Upper lobe of right lung (tissue), 1 donor: ENCODE data around the gene SLC10A1. TPM values are rescaled to one million over a fixed set of nuclear protein-coding genes. Genes with fewer than 3 reads are reported as not detected.

Experiments
- ATAC-seq: fragments of 200-7000 bp; cut with Tn5 transposase; one replicate; pipeline ENCODE4 v1.9.1; 2020; ENCODE audit warnings: mild to moderate bottlenecking, moderate library complexity
- DNase-seq: peaks from one replicate; pipeline ENCODE4 v3.0.0-alpha.2; 2020
- H3K27ac ChIP-seq: fragments of 200-600 bp; one replicate; pipeline ENCODE4 v1.8.0; 2022
- H3K27me3 ChIP-seq: fragments of 200-600 bp; one replicate; pipeline ENCODE4 v1.8.0; 2022; ENCODE audit warnings: mild to moderate bottlenecking
- H3K36me3 ChIP-seq: fragments of 200-600 bp; one replicate; pipeline ENCODE4 v1.8.0; 2022
- H3K4me1 ChIP-seq: fragments of 200-600 bp; one replicate; pipeline ENCODE4 v1.8.0; 2022
- H3K4me3 ChIP-seq: fragments of 200-600 bp; one replicate; pipeline ENCODE4 v1.8.0; 2022; ENCODE audit warnings: mild to moderate bottlenecking
- H3K9me3 ChIP-seq: fragments of 200-600 bp; one replicate; pipeline ENCODE4 v1.8.0; 2022
- CTCF ChIP-seq: fragments of 200-600 bp; IDR thresholded peaks from one replicate; pipeline ENCODE4 v1.8.0; 2022; ENCODE audit warnings: antibody characterized with exemption
- intact Hi-C: fragments of 100-400 bp; cut with DNase I; formaldehyde crosslinking; loops from one replicate; pipeline ENCODE4 v1.11.0; 2022
- total RNA-seq: library from RNA; stranded (reverse); fragmentation: NEBNext Ultra II Directional; extraction: Animal tissue kit (Norgen Biotek cat#: 25700); gene quantifications from one replicate; pipeline ENCODE4 v1.2.1, GENCODE V29; 2021
- donor health status: DM: no; HTN: yes; CAD: no; lungs with severe emphysema.

The SLC10A1 gene
- total RNA-seq, 1 donor from 2014 or later, result not detected

GRCh38 chr14:69773571-69774276 is 23.3 kb downstream of the SLC10A1 start:
- no peaks in the 10 kb centered on the region for H3K9me3 ChIP-seq
- no peak overlapping the region for H3K4me3 ChIP-seq
- H3K36me3 ChIP-seq, result peaks cover 97% of the 10 kb centered on the region
- H3K27me3 ChIP-seq, result no peaks in the 10 kb centered on the region
- ATAC-seq, result no peak
- H3K4me1 ChIP-seq, result peaks cover 31% of the 10 kb centered on the region
- no peak for TF ChIP-seq CTCF
- intact Hi-C loops, result no loop called here
- DNase-seq, result no peak
- H3K27ac ChIP-seq, result no peak overlapping the region

GRCh38 chr14:69772082-69773017 is 24.7 kb downstream of the SLC10A1 start:
- intact Hi-C loops, result no loop called here
- DNase-seq (no peak), ATAC-seq (no peak)
- Histone ChIP-seq H3K4me1 (peaks cover 39% of the 10 kb centered on the region), H3K9me3 (no peaks in the 10 kb centered on the region), H3K4me3 (no peak overlapping the region), H3K36me3 (peaks cover 94% of the 10 kb centered on the region), H3K27ac (no peak overlapping the region), H3K27me3 (no peaks in the 10 kb centered on the region)
- TF ChIP-seq CTCF, result no peak

- H3K27ac ChIP-seq, result no peak overlapping the region
- TF ChIP-seq CTCF, result no peak
- H3K9me3 ChIP-seq, result no peaks in the 10 kb centered on the region
- no peak overlapping the region for H3K4me3 ChIP-seq
- H3K36me3 ChIP-seq, result peaks cover 83% of the 10 kb centered on the region
- DNase-seq, result no peak
- ATAC-seq, result no peak
- no peaks in the 10 kb centered on the region for H3K27me3 ChIP-seq
- intact Hi-C loops, result no loop called here
- H3K4me1 ChIP-seq, result peaks cover 43% of the 10 kb centered on the region
Observed at GRCh38 chr14:69771136-69771535, 25.9 kb downstream of the SLC10A1 start.

GRCh38 chr14:69770559-69770958 is 26.5 kb downstream of the SLC10A1 start:
- no peak for TF ChIP-seq CTCF
- intact Hi-C loops, result no loop called here
- ATAC-seq (no peak), DNase-seq (no peak)
- Histone ChIP-seq H3K4me3 (no peak overlapping the region), H3K9me3 (no peaks in the 10 kb centered on the region), H3K36me3 (peaks cover 78% of the 10 kb centered on the region), H3K27ac (no peak overlapping the region), H3K4me1 (peaks cover 44% of the 10 kb centered on the region), H3K27me3 (no peaks in the 10 kb centered on the region)

- no peak overlapping the region for H3K27ac ChIP-seq
- H3K9me3 ChIP-seq, result no peaks in the 10 kb centered on the region
- no peaks in the 10 kb centered on the region for H3K27me3 ChIP-seq
- intact Hi-C loops, result no loop called here
- H3K4me1 ChIP-seq, result peaks cover 44% of the 10 kb centered on the region
- TF ChIP-seq CTCF, result no peak
- ATAC-seq, result no peak
- H3K36me3 ChIP-seq, result peaks cover 69% of the 10 kb centered on the region
- DNase-seq, result no peak
- H3K4me3 ChIP-seq, result peak overlapping the region; percentile 8
Observed at GRCh38 chr14:69769623-69770022, 27.4 kb downstream of the SLC10A1 start.
